ENCODE results near the gene MPRIP.

MPRIP gene

GRCh38 chr17:17231621-17232302, 189.5 kb downstream of the MPRIP start:
- Histone ChIP-seq H3K4me1 (ENCODE audit: control insufficient read depth in 1 of 2, insufficient read depth in 1 of 2, low read depth in 1 of 2, low read length in 1 of 2) (peaks cover 13 to 15% of the 10 kb centered on the region in 2 experiments), H3K27ac (no peak overlapping the region), H3K36me3 (peaks cover 58% of the 10 kb centered on the region), H3K27me3 (no peaks in the 10 kb centered on the region), H3K4me3 (ENCODE audit: low read depth in 1 of 2, low read length in 1 of 2) (no peak overlapping the region), H3K9me3 (no peaks in the 10 kb centered on the region)
- TF ChIP-seq, protein P1, sequence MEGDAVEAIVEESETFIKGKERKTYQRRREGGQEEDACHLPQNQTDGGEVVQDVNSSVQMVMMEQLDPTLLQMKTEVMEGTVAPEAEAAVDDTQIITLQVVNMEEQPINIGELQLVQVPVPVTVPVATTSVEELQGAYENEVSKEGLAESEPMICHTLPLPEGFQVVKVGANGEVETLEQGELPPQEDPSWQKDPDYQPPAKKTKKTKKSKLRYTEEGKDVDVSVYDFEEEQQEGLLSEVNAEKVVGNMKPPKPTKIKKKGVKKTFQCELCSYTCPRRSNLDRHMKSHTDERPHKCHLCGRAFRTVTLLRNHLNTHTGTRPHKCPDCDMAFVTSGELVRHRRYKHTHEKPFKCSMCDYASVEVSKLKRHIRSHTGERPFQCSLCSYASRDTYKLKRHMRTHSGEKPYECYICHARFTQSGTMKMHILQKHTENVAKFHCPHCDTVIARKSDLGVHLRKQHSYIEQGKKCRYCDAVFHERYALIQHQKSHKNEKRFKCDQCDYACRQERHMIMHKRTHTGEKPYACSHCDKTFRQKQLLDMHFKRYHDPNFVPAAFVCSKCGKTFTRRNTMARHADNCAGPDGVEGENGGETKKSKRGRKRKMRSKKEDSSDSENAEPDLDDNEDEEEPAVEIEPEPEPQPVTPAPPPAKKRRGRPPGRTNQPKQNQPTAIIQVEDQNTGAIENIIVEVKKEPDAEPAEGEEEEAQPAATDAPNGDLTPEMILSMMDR (IDR thresholded peaks at IDR 0.05), result no peak

- Histone ChIP-seq H3K4me1 (ENCODE audit: control insufficient read depth in 1 of 2, insufficient read depth in 1 of 2, low read depth in 1 of 2, low read length in 1 of 2) (peaks cover 13 to 15% of the 10 kb centered on the region in 2 experiments), H3K27me3 (no peaks in the 10 kb centered on the region), H3K4me3 (ENCODE audit: low read depth in 1 of 2, low read length in 1 of 2) (no peak overlapping the region), H3K9me3 (no peaks in the 10 kb centered on the region), H3K27ac (no peak overlapping the region), H3K36me3 (peaks cover 53% of the 10 kb centered on the region)
- TF ChIP-seq, protein P1 (IDR thresholded peaks at IDR 0.05), result no peak
Observed at GRCh38 chr17:17232303-17232621, 190.0 kb downstream of the MPRIP start.

DNA sequence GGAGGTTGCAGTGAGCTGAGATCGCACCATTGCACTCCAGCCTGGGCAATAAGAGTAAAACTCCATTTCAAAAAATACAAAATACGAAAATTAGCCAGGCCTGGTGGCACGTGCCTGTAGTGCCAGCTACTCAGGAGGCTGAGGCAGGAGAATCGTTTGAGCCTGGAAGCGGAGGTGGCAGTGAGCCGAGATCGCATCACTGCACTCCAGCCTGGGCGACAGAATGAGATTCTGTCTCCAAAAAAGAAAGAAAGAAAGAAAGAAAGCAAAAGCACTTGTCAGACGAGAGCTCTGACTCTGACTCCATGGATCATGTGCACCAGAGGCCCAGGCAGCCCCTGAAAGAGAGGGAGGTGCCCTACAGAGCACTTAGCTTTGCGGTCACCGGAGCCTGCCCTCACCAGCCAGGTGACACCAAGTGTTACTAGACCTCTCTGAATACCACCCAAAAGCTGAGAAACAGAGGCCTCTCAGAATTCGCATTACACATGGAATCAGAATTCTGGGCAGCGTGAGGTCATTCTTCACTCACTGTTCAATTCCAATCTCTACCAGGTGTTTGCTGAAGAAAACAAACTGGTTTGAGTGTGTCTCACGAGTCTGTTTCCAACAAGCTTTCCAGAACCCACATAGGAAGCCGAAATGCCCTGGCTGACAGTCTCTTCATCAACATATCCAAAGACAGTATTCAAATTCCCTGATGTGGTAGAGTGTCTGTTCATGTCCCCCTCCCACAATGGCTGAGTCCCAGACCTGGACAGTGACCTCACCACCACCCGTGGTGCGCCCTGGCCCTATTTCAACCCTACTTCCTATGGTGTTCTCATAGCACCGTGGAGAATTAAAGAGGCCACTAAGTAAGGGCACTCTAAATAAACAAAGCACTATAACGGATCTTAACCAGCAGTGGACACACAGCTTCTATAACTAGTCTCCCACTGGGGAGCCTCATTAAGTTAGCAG, 193.2 kb downstream of the MPRIP start:
- TF ChIP-seq, protein P1 (IDR thresholded peaks at IDR 0.05), result no peak
- Histone ChIP-seq H3K27me3 (no peaks in the 10 kb centered on the region), H3K4me1 (ENCODE audit: control insufficient read depth in 1 of 2, insufficient read depth in 1 of 2, low read depth in 1 of 2, low read length in 1 of 2) (peaks cover 20 to 24% of the 10 kb centered on the region in 2 experiments), H3K36me3 (peaks cover 23% of the 10 kb centered on the region), H3K9me3 (no peaks in the 10 kb centered on the region), H3K27ac (peak overlapping the region; percentile 91), H3K4me3 (ENCODE audit: low read depth in 1 of 2, low read length in 1 of 2) (peak overlapping the region; percentile 79 to 93)

GRCh38 chr17:17236295-17237025, 194.2 kb downstream of the MPRIP start:
- H3K4me3 ChIP-seq (ENCODE audit: low read depth in 1 of 2, low read length in 1 of 2), result peak overlapping the region; percentile 79 to 93
- no peaks in the 10 kb centered on the region for H3K27me3 ChIP-seq
- TF ChIP-seq, protein P1 (IDR thresholded peaks at IDR 0.05), result no peak
- H3K36me3 ChIP-seq, result peaks cover 13% of the 10 kb centered on the region
- H3K9me3 ChIP-seq, result no peaks in the 10 kb centered on the region
- peaks cover 20 to 24% of the 10 kb centered on the region in 2 experiments for H3K4me1 ChIP-seq (ENCODE audit: control insufficient read depth in 1 of 2, insufficient read depth in 1 of 2, low read depth in 1 of 2, low read length in 1 of 2)
- H3K27ac ChIP-seq, result peak overlapping the region; percentile 91

DNA sequence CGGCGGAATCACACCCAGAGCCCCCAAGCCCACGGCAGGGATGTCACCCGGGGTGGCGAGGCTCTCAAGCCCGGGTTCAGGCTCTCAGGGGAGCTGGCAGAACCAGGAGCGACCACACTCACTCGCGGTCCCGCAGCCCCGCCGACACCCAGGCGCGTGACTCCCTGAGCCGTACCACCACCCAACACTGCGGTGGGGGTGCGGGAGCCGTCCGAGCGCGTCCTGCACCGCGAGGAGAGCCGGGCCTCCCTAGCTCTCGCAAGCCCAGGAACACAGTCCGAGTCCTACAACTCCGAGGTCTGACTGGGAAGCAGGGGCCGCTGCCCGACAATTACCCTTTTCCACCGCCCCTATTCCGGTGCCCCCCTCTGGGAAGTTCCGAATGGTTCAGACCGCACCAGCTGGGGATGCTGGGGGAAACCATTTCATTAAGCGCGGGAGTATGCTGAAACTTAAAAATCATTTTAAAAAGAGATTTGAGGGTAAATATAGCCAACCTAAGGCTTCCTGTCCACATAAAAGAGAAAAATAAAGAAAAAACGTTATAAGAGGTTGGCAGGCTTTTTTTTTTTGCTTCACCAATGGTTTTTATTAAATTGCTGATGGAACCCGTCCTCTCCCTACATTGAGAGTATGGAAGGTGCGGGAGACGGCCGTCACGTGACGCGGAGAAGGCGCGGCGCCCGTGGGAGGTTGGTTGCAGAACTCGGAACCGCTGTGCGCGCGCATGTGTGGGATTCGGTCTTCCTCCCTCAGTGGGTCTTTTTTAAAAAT, 195.0 kb downstream of the MPRIP start, which contains the start of gene FLCN:
Gene FLCN (minus strand): TSS at position 143 of the 774 bp plus-strand sequence. CDS start 9,031 bp downstream, outside the sequence.
- Histone ChIP-seq H3K4me3 (ENCODE audit: low read depth in 1 of 2, low read length in 1 of 2) (peak within 1 kb of the TSS; percentile 79 to 93), H3K9me3 (no peaks in the 10 kb centered on the region), H3K27me3 (no peaks in the 10 kb centered on the region), H3K4me1 (ENCODE audit: control insufficient read depth in 1 of 2, insufficient read depth in 1 of 2, low read depth in 1 of 2, low read length in 1 of 2) (peaks cover 20 to 24% of the 10 kb centered on the region in 2 experiments), H3K27ac (peak within 1 kb of the TSS; percentile 91), H3K36me3 (peaks cover 6% of the 10 kb centered on the region)
- TF ChIP-seq, protein P1 (IDR thresholded peaks at IDR 0.05), result peak; percentile 45

All from neutrophil (primary cell).